Sigmoid colon (tissue), 4 donors: ENCODE results near the gene CHD5.

ENCODE experiments used
- EP300 ChIP-seq, 4 donors: sonication (generic); formaldehyde crosslinking; IDR thresholded peaks; one replicate each; pipeline ENCODE4 v1.6.1; 2017; ENCODE audit warnings: antibody characterized with exemption in 4 of 4
- POLR2A ChIP-seq, 2 donors: fragments of 450-650 bp; IDR thresholded peaks; one replicate each; pipeline ENCODE4 v1.6.1; 2016; ENCODE audit warnings: antibody characterized with exemption in 2 of 2, mild to moderate bottlenecking in 2 of 2, moderate library complexity in 2 of 2
- TF ChIP-seq, protein P1 (sequence below), 4 experiments: fragments of 450-650 bp in 3 of 4; fragments of 200-600 bp in 1 of 4; IDR thresholded peaks; one replicate each; pipeline ENCODE4 v1.5.1; 2016 to 2019; ENCODE audit warnings: antibody characterized with exemption in 4 of 4, mild to moderate bottlenecking in 3 of 4, moderate library complexity in 2 of 4

DNA sequence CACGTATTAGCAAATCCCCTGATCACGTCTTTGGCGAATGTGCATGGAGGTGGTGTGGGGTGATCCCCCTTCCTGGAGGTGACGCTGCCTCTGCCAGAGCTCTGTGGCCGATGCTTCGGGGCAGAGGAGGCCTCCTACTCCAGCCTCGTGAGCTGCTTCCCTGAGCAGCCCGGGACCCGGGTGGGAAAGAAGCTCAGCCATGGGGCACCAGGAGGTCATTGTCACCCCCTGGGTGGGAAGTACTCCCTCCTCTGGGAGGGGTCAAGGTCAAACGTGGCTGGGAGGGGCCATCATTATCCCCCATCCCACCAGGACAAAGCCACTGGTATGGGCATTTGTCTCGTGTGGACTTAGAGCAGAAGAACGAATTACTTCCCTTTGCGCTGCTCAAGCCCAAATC is 93.8 kb downstream of the CHD5 start:
- TF ChIP-seq, protein P1, sequence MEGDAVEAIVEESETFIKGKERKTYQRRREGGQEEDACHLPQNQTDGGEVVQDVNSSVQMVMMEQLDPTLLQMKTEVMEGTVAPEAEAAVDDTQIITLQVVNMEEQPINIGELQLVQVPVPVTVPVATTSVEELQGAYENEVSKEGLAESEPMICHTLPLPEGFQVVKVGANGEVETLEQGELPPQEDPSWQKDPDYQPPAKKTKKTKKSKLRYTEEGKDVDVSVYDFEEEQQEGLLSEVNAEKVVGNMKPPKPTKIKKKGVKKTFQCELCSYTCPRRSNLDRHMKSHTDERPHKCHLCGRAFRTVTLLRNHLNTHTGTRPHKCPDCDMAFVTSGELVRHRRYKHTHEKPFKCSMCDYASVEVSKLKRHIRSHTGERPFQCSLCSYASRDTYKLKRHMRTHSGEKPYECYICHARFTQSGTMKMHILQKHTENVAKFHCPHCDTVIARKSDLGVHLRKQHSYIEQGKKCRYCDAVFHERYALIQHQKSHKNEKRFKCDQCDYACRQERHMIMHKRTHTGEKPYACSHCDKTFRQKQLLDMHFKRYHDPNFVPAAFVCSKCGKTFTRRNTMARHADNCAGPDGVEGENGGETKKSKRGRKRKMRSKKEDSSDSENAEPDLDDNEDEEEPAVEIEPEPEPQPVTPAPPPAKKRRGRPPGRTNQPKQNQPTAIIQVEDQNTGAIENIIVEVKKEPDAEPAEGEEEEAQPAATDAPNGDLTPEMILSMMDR (IDR thresholded peaks at IDR 0.05) = no peak
- TF ChIP-seq EP300 (IDR thresholded peaks at IDR 0.05) (no peak), POLR2A (IDR thresholded peaks at IDR 0.05) (no peak)
